HFF-Myc (cell line): ENCODE data around the gene PDLIM5.

Experiments
- DNase-seq: peaks from one replicate; pipeline ENCODE4 v3.0.0-alpha.2; 2011; ENCODE audit warnings: low read depth; ENCODE audit errors: extremely low read depth
- H3K4me3 ChIP-seq: replicated peaks from 2 replicates; pipeline ENCODE4 v1.5.1; 2011; ENCODE audit warnings: low read depth, mild to moderate bottlenecking, control low read depth, low read length
- TF ChIP-seq, protein P1 (sequence below): IDR thresholded peaks from 2 replicates; pipeline ENCODE4 v1.5.1; 2012; ENCODE audit warnings: mild to moderate bottlenecking, low read depth, low read length, control low read depth; ENCODE audit errors: missing control alignments

The PDLIM5 gene

DNA sequence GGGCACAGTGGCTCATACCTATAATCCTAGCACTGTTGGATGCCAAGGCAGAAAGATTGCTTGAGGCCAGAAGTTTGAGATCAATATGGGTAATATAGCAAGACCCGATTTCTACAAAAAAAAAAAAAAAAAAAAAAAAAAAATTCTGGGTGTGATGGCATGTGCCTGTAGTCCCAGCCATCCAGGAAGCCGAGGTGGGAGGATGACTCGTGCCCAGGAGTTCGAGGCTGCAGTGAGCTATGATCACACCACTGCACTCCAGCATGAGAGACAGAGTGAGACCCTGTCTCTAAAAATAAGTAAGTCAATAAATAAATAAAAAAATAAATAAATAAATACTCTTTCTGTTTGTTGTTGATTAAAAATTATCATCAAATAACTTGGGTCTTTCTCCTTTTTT, 243.6 kb downstream of the PDLIM5 start:
- no peak overlapping the region for H3K4me3 ChIP-seq
- TF ChIP-seq, protein P1, sequence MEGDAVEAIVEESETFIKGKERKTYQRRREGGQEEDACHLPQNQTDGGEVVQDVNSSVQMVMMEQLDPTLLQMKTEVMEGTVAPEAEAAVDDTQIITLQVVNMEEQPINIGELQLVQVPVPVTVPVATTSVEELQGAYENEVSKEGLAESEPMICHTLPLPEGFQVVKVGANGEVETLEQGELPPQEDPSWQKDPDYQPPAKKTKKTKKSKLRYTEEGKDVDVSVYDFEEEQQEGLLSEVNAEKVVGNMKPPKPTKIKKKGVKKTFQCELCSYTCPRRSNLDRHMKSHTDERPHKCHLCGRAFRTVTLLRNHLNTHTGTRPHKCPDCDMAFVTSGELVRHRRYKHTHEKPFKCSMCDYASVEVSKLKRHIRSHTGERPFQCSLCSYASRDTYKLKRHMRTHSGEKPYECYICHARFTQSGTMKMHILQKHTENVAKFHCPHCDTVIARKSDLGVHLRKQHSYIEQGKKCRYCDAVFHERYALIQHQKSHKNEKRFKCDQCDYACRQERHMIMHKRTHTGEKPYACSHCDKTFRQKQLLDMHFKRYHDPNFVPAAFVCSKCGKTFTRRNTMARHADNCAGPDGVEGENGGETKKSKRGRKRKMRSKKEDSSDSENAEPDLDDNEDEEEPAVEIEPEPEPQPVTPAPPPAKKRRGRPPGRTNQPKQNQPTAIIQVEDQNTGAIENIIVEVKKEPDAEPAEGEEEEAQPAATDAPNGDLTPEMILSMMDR = no peak
- DNase-seq = no peak

DNA sequence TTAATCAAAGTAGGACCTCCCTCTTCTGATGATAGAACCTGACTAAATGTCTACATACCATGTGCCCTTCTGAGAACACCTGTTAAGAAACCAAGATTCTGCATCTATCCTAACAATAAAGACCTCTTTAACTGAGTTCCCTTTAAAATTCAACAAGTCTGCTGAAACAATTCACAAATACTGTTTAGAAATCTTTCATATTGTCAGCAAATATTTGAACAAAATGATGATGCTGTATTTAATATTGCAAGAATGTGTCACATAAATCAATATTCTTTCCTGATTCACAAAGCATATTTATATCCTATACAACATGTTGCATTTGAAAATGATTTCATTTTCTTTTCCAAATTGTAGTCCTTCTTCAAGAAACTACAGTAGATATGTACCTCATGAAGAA, 246.4 kb downstream of the PDLIM5 start:
- DNase-seq = no peak
- TF ChIP-seq, protein P1 = no peak
- no peak overlapping the region for H3K4me3 ChIP-seq

DNA sequence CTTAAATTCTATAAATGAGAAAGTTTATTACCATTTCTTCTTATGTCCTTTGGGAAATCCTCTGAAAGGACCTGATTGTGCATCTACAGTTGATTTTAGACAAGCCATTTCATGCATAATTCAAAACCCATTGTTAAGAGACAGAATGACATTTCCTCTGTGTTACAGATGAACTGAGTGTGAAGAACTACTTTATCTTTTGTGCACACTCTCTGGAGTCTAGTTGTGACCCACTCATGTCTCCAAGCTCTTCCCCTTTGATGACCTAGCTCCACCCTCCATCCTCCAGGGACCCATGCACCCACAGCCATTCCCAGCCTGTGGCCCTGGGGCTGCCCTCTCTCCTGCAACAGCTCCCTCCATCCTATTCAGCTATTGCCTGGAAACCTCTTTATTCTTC, 248.6 kb downstream of the PDLIM5 start:
- TF ChIP-seq, protein P1 = no peak
- H3K4me3 ChIP-seq = no peak overlapping the region
- DNase-seq = no peak

DNA sequence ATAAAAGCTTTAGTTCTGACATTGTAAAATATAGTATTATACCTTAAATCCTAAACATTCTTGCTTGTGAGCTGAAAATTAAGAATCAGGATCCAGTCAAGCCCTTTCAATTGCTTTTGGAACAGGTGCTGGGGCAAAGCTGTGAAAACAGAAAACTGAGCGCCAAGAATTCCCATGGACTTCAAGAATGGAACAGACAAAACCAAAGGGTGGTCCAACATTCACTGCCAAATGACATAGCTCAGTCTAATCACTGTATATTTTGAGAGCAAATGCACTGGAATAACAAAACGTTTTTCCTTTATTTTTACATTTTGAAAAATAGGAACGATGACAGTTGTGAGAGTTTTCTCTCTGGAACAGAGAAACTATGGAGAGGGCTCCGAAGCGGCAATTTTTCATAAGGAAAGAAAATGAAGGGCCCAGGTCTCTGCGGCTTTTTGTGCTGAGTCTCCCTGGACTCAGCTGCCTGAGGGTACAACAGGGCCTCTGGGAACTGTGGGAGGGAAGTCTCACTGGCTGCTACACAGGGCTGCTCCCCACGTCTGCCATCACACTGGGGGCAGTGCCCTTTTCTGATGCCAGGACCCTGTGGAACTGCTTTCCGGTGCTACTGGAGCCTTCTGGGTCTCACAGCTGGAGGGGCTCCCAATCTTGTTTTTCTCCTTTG, 250.0 kb downstream of the PDLIM5 start:
- TF ChIP-seq, protein P1 = no peak
- DNase-seq = no peak
- no peak overlapping the region for H3K4me3 ChIP-seq

DNA sequence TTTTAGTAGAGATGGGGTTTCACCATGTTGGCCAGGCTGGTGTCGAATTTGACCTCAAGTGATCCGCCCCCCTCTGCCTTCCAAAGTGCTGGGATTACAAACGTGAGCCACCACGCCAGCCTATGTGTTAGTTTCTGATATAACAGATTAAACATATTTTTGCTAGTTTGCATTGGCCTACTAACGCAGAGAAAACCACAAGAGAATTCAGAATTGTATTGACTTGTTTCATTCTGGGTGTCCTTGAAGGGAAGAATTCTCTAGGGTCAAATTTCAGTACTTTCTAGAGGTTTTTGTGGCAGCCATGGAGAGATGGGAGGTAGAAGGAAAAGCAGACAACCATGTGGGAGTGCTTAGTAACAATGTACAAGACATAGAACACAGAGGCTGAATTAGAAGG, 259.9 kb downstream of the PDLIM5 start:
- TF ChIP-seq, protein P1 = no peak
- H3K4me3 ChIP-seq = no peak overlapping the region
- DNase-seq = no peak

DNA sequence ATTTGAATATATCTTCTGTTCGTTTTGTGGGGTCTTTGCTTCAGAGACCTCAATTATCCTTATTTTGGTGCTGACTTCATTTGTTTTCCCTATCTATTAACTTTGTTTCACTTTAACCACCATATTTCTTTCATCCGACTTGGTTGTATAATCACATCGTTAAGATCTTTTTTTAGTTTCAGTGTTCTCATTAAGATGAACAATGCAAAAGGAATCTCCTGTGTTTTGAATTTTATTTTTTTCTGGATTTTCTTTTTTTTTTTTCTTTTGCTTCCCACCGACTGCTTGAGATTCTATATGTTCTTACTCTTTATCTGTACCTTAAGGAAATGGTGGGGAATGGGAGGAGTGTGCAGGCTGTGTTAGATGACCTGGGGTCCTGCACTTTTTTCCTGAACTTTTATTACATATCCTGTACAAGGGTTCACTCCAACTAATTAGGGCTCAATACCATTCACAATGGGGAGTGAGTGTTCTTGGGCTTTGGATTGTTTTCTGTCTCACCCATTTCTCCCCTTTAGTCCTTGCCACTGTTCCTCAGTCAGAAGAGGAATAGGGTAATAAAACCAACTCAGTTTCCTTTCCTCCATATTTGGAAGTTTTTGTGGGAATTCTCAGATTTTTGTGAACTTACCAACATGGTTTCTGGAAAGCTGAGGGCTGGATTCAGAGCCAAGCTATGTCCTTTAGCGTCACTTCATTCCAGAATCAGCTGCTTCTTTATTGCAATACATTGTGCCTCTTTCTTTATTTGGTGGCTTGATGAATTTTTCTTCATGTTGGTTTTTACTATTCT, 262.8 kb downstream of the PDLIM5 start:
- TF ChIP-seq, protein P1 = no peak
- DNase-seq = no peak
- no peak overlapping the region for H3K4me3 ChIP-seq

DNA sequence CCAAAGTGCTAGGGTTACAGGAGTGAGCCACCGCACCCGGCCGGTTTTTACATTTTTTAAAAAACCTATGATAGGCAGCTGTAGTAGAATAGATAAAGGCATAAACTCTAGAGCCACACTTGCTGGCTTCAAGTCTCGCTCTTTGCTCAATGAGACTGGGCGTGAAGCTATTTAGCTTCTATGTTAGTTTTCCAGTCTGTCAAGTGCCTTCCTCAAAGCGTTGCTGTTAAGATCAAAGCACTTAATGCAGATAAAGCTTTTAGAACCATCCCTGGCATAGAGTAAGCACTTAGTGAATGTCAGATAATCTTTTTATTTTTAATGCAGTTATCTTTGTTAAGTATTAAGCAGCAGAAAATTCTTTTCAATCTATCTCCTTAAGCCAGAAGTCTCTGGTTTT, 264.0 kb downstream of the PDLIM5 start:
- TF ChIP-seq, protein P1 = no peak
- DNase-seq = no peak
- H3K4me3 ChIP-seq = no peak overlapping the region
